Stimulated activated CD8-positive, alpha-beta memory T cell treated with anti-CD3 and anti-CD28 coated beads, Interleukin-7, amount 100 ng/mL, for 24 hours (primary cell): ENCODE measurements around the gene ECPAS.
"Not testable (repeated sequence)": the region's sequence is repeated elsewhere in the genome, so short reads cannot be mapped to it uniquely, and the experiment has no call there.

Experiments
- DNase-seq: peaks from one replicate; pipeline ENCODE4 v3.0.0-alpha.2; 2020; ENCODE audit warnings: low read depth

ECPAS gene

DNA sequence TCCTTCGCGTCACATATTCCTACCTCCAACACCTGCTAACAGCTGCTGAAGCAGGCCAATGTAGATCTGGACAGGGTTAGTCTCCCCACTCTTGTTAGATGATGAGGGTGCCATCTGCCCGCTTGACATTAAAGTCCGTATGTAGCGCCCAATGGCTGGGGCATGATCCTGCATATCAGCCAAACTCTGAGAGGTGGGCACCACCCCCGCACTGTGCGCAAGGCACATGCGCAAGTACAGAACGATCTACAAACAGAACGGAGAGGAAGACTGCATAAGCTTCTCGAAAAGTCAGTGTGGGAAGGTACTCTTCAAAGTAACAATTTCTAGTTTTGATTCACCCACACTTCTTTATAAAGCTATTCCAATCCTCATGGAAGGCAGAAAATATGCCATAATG is 69.8 kb downstream of the ECPAS start:
- DNase-seq, result no peak

DNA sequence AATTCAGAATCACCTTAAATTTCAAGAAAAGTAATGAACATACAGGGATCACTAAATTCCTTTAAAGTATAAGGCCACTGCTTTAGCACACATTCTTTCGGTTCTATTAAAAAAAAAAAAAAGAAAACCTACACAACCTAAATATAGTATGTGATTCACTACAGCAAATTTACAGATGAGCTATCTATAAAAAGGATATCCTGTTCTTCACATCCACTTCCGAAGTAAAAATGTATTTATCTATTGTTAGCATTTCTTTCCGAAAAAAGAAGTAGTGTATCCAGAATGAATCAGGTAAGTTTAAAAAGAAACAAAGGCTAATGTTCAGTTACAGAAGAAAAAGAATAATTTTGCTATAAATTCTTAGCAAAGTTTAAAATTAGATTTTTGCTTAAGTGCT is 70.2 kb downstream of the ECPAS start:
- DNase-seq, result no peak

DNA sequence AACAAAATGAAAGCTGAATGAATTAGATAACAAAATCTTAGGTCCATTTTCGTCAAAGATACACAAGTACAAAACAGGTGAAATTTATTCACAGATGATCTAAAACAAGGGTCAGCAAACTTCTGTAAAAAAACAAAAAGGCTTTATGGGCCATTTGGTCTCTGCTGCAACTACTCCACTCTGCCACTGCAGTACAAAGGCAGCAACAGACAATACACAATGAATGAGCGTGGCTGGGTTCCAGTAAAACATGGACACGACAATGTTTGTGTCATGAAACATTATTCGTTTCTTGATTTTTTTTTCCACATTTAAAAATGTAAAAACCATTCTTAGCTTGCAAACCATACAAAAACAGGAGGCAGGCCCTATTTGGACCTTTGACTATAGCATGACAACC is 71.9 kb downstream of the ECPAS start:
- DNase-seq, result no peak

- no peak for DNase-seq
Observed at GRCh38 chr9:111411266-111411665, 72.9 kb downstream of the ECPAS start.

DNA sequence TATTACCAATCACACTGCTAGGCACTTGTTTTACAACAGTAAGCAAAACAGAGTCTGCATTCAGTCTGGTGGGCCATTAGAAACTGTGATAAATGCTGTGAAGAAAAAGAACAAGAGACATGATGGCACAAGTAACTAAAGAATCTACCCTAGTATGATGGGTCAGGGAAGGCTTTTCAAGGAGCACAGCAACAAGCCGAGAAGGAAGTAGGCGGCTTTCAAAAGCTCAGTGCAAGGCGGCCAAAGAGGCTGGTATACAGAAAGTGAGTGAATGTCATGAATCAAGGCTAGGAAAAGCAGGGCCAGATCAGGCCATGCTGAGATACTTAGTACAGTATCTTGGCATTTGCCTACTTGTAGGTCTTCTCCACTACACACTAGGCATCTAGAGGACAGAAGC is 76.4 kb downstream of the ECPAS start:
- no peak for DNase-seq

GRCh38 chr9:111405701-111406100 is 78.5 kb downstream of the ECPAS start:
- no peak for DNase-seq

- not testable (repeated sequence) for DNase-seq
Observed at GRCh38 chr9:111401486-111401885, 82.7 kb downstream of the ECPAS start.

- no peak for DNase-seq
Observed at GRCh38 chr9:111400564-111400898, 83.7 kb downstream of the ECPAS start.

DNA sequence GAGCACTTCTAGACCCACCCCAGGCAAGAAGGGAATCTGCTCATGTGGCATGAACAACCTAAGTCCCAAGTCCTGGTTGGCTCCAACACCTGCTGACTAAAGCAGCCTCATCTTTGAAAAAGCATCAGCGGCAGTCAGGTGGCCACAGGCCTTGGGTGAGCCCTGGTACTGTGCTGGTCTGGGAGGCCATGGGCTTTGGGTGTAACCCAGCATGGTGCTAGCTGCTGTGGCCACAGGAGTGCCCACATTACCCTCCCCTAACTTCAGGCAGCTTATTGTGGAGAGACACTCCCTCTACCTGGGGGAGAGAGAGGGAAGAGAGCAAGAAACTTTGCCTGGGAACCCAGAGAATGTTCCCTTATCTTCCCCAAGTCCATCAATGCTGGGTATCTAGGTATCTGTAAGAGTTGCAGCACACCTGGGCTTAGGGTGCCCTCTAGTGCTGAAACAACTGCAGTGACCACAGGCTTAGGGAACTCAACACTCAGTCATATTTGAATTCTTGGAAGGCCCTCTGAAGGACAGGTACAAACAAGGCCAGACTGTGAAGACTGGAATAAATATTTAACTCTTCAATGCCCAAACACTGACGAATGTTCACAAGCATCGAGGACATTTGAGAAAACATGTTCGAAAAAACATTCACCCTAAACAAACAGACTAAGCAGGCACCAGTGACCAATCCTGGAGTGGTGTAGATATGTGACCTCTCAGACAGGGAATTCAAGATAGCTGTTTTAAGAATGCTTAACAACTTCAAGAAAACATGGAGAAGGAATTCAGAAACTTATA is 84.2 kb downstream of the ECPAS start:
- no peak for DNase-seq

DNA sequence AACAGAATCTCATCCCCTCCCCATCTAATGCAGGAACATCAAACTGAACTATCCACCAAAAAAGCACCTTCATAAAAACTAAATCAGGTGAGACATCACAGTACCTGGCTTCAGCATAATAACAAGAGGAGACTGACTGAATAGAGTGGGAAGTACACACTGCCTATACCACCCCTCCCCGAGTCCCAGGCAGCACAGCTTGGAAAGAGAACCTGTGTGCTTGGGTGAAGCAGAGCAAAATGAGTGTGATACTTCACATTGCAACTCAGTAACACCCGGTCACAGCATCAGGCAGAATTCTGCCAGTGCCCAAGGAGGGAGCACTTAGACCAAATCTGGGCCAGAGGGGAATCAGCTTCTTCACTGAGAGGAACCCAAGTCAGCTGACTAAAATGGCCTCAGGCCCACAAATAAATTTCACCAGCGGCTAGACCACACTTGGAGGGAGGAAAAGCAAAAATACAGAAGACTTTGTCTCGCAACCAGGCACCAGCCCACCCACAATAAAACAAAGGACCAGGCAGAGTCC is 84.9 kb downstream of the ECPAS start:
- DNase-seq, result no peak

DNA sequence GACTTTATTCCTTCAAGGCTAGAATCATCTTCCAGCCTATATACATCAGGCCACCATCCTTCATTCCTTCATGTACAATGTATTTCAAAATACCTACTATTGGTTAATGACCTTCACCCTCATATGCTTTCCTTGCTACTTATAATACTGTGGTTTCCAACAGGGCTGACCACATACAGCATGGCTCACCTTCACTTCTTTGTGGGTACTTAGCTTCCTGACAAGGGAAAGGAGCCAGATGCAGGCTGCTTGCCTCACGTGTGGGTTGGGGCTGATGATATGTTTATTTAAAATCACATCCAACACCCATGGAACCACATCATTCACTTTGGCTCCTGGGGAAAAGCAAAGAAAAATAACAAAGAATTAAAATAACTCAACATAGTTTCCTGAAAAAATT is 90.2 kb downstream of the ECPAS start:
- DNase-seq, result no peak

- no peak for DNase-seq
Observed at GRCh38 chr9:111389406-111389805, 94.8 kb downstream of the ECPAS start.

DNA sequence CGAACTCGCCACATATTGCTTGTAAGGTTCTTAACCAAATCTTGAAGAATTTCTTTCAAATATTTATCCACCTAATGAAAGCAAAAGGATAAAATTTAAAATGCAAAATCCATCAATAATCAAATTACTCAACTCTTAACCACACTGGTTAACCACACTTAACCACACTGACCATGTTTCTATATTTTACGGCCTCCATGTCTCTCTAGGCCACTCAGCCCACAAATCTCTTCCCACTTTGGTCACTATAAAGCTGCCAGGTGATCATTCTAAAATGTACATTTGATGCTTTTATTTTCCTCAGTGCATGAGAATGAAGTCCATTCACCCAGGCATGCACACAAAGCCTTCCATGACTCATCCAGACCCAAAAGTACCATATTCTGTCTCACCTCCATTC is 97.8 kb downstream of the ECPAS start:
- DNase-seq, result no peak

GRCh38 chr9:111381006-111381405 is 103.2 kb downstream of the ECPAS start:
- DNase-seq, result no peak

GRCh38 chr9:111375817-111376564 is 108.2 kb downstream of the ECPAS start:
- no peak for DNase-seq

DNA sequence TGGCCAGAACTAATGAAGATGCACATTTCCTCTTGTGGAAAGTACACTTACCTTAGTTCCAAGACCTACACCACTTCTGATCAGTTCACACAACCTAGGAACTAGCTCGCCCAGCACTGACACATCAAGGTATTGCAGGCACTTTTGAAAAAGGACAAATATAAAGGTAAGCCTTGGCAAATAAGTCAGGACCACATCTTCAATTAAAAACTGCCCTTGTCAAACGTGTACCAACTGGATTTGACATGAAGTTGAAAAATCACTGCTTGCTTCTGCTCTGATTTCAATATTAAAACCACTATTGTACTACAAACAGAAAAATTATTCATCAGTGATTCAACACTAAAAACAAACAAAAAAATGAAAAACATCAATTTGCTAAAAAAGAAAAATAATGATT is 109.1 kb downstream of the ECPAS start:
- no peak for DNase-seq

- DNase-seq, result no peak
Observed at GRCh38 chr9:111372297-111372696, 111.9 kb downstream of the ECPAS start.

GRCh38 chr9:111366978-111367377 is 117.2 kb downstream of the ECPAS start:
- no peak for DNase-seq

DNA sequence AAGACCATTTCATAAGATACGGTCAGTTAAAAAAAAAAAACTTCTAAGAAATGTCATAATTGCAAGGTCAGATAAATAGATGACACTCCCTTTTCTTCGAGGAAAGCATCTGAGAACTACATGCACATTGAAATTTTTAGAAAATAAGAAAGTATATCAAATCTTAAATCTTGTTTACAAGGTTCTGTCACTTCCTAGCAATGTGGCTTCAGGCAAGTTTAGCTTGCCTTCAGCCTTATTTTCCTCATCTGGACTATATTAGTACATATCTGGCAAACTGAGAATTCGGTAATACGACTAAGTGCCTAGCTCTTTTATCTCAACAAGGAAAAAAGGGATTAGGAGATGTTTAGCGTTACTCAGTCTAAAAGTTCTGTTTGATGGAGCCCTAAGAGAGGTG is 121.7 kb downstream of the ECPAS start:
- no peak for DNase-seq

- no peak for DNase-seq
Observed at GRCh38 chr9:111360881-111361280, 123.3 kb downstream of the ECPAS start.

DNA sequence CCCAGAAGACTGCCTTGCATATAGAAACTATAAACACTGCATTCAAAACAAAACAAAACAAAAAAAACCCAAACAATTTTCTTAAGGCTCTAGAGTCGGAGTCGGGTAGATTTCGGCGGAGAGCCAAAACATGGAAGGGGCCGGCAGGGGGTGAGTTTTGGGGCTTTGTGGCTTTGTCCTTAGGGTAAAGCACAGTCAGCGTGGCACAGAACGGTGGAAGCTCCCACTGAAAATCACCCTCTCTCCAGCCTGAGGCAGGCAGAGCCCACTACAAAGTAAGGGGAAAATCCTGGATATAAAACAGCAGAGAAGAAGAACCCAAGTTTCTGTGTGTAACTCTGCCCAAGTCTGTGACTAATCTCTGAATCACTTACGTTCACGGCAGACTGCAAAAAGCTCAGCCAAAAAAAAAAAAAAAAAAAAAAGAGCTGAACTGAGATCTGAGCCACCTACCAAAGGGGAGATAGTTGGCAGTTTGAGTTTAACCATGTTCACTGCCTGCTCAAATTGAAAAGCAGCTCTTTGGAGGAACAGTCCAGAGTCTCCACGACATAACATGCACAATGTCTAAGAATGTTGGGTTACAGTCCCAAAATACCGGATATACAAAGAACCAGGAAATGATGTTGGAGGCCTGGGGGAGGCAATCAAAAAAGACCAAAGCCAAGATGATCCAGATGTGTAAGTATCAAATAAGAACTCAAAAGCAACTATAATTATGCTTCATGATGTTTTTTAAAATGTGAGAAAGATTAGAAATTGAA is 127.5 kb downstream of the ECPAS start:
- DNase-seq, result no peak

- no peak for DNase-seq
Observed at GRCh38 chr9:111352545-111352944, 131.6 kb downstream of the ECPAS start.

GRCh38 chr9:111350556-111350955 is 133.6 kb downstream of the ECPAS start:
- no peak for DNase-seq
